Suprapubic skin (tissue), 3 donors: ENCODE data around the gene CACNA1I.

Experiments used
- POLR2AphosphoS5 ChIP-seq, 3 donors: sonication (generic); formaldehyde crosslinking; IDR thresholded peaks; one replicate each; pipeline ENCODE4 v1.6.1; 2017; ENCODE audit warnings: antibody characterized with exemption in 3 of 3
- TF ChIP-seq, protein P1 (sequence below), 2 donors: fragments of 200-600 bp in 1 of 2; fragments of 450-650 bp in 1 of 2; sonication (generic) in 1 of 2; IDR thresholded peaks; one replicate each; pipeline ENCODE4 v1.5.1; 2016 to 2019; ENCODE audit warnings: antibody characterized with exemption in 2 of 2, mild to moderate bottlenecking in 1 of 2, moderate library complexity in 1 of 2

DNA sequence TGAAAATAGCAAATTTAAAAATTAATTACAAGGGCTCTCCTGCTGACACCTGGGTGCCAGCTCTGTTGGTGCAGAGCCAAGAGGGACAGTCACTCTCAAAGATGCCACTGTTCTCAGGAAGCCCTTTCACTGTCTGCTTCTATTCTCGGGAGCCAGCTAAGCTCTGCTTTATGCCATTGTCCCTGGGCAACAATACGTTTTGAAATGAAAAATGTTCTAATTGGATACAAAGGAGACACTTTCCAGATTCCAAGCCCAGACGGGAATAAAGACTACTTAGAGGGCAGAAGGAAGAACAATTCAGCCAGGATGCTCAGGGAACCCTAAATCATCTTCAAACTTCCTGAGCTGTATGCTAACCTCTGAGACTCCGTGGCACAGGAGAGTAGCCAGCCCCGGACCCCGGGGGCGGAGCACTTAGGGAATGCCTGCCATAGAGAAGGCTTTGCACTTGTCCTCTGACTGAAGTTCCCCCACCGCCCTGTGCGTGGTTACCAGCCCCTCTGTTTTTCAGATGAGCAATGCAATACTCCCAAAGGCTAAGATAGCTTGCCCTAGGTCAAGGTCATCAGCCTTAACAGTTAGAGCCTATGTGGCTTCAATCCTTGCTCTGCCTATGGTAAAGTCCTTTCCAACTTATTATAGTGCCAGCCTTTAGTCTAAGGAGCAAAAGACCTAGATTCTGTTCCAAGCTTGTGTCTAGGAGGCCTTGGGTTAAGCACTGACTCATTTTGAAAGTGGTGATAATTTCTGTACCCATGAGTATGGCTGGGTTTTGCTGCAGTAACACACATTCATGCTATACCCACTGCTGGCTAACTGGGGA, 150.9 kb downstream of the CACNA1I start:
- TF ChIP-seq, protein P1, sequence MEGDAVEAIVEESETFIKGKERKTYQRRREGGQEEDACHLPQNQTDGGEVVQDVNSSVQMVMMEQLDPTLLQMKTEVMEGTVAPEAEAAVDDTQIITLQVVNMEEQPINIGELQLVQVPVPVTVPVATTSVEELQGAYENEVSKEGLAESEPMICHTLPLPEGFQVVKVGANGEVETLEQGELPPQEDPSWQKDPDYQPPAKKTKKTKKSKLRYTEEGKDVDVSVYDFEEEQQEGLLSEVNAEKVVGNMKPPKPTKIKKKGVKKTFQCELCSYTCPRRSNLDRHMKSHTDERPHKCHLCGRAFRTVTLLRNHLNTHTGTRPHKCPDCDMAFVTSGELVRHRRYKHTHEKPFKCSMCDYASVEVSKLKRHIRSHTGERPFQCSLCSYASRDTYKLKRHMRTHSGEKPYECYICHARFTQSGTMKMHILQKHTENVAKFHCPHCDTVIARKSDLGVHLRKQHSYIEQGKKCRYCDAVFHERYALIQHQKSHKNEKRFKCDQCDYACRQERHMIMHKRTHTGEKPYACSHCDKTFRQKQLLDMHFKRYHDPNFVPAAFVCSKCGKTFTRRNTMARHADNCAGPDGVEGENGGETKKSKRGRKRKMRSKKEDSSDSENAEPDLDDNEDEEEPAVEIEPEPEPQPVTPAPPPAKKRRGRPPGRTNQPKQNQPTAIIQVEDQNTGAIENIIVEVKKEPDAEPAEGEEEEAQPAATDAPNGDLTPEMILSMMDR (IDR thresholded peaks at IDR 0.05) = no peak
- no peak for TF ChIP-seq POLR2AphosphoS5 (IDR thresholded peaks at IDR 0.05)
